GM10248 (cell line): ENCODE results near the gene LGI2.

Experiments
- CTCF ChIA-PET: fragments of 300-600 bp; sonication (Branson Sonifier 250); formaldehyde crosslinking; extraction: SDS; loops from one replicate; lab custom pipeline; 2021; ENCODE audit warnings: antibody characterized with exemption; lab: Yijun Ruan, JAX
- POLR2A ChIA-PET: fragments of 350-650 bp; sonication (Branson Sonifier 250); formaldehyde crosslinking; extraction: SDS; loops from one replicate; lab custom pipeline; 2020; ENCODE audit warnings: antibody characterized with exemption; lab: Yijun Ruan, JAX
- DNase-seq: peaks from one replicate; pipeline ENCODE4 v3.0.0; 2012; ENCODE audit errors: extremely low spot score
- CTCF ChIP-seq: IDR thresholded peaks from 2 replicates; pipeline ENCODE4 v1.5.1; 2012; ENCODE audit warnings: mild to moderate bottlenecking, low read depth; ENCODE audit errors: extremely low read depth, missing control alignments, control extremely low read depth

Gene LGI2

DNA sequence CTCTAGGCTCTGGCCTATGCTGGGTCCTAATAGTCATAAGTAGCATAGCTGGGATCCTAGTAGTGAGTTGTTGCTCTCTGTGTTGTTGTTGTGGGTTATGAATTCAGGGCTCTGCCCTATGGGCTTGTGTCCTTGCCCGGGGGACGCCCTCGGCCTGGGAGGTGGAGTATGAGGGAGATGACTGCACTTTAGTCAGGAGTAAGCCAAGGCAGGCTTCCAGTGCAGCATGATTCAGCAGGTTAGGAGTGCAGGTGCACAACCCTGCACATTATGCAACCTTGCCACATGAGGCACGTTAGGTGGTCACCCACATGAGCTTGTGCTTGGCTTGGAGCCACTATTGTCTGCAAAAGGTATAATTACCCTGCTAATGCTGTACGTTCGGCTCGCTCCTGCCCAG lies 59.6 kb downstream of the LGI2 start:
- ChIA-PET CTCF (interaction anchor here (1.0 to 1.4 kb wide), 2 partner anchors 9 to 21 kb away, joined by 3 to 9 read pairs; no protein-coding TSS in a partner anchor), POLR2A (no interaction called here)
- TF ChIP-seq CTCF = no peak
- DNase-seq = no peak

DNA sequence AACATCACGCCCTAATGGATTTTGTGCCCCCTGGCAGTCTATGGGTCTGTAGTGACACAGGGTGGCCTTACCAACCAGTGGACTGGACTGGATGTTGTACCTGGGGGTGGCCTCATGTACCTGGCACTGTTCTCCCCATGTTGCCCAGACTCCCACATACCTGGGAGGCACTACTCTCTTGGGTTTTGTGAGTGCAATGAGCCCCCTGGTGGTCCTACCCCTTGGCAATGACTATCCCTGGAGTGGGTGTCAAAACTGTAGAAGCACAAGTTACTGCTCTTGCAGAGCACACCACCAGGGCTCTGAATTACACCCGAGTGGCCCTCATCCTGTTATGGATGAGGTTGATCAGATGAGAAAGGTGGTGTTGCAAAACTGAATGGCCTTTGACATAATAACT lies 60.1 kb downstream of the LGI2 start:
- ChIA-PET CTCF (interaction anchor here (1.8 kb wide), 1 partner anchor 10 kb away, joined by 11 read pairs; no protein-coding TSS in a partner anchor), POLR2A (no interaction called here)
- no peak for TF ChIP-seq CTCF
- no peak for DNase-seq

GRCh38 chr4:24970191-24970590 lies 60.6 kb downstream of the LGI2 start:
- no peak for DNase-seq
- ChIA-PET POLR2A (no interaction called here), CTCF (interaction anchor here (1.2 to 1.8 kb wide), 2 partner anchors 10 to 13 kb away, joined by 3 to 11 read pairs; no protein-coding TSS in a partner anchor)
- TF ChIP-seq CTCF = no peak

GRCh38 chr4:24969486-24969885 lies 61.3 kb downstream of the LGI2 start:
- ChIA-PET CTCF (interaction anchor here (1.2 to 1.8 kb wide), 2 partner anchors 11 to 12 kb away, joined by 3 to 11 read pairs; no protein-coding TSS in a partner anchor), POLR2A (no interaction called here)
- TF ChIP-seq CTCF = no peak
- DNase-seq = no peak

DNA sequence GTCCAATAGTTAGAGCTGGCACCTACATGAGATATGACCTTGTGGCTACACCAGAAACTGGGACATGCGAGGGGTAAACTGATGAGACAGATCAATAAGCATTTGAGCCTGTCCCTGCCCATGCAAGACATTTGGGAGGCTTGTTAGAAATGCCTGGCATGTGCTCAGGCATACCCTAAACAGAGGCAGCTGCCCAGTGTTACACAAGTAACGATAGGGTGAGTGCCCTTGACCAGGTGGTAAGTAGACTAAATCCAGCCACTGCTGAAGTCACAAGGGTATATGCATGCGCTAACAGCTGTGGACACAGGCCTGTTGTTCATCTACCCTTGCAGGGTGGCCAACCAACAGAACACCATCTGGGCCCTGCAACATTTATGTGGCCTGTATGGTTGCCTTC lies 61.8 kb downstream of the LGI2 start:
- no peak for TF ChIP-seq CTCF
- POLR2A ChIA-PET = no interaction called here
- DNase-seq = no peak
- CTCF ChIA-PET = interaction anchor here (1.2 to 1.8 kb wide), 2 partner anchors 12 kb away, joined by 3 to 11 read pairs; no protein-coding TSS in a partner anchor

GRCh38 chr4:24968278-24968677 lies 62.5 kb downstream of the LGI2 start:
- no peak for TF ChIP-seq CTCF
- DNase-seq = no peak
- POLR2A ChIA-PET = no interaction called here
- CTCF ChIA-PET = no interaction called here

DNA sequence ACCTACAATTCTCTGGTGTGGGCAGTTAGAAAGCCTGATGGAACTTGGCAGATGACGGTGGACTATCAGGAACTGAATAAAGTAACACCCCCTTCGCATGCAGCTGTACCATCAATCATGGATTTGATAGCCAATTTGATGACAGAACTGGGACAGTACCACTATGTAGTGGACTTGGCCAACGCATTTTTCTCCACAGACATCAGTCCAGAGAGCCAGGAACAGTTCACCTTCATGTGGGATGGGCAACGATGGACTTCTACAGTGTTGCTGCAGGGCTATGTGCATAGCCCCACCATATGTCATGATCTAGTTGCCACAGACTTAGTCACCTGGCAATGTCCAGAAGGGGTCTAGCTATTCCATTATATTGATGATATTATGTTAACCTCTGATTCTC lies 63.4 kb downstream of the LGI2 start:
- ChIA-PET CTCF (no interaction called here), POLR2A (no interaction called here)
- TF ChIP-seq CTCF = no peak
- no peak for DNase-seq
